T-helper 22 cell (primary cell): Measurements from ENCODE around the gene HTN1.
"Not testable (repeated sequence)": the region's sequence is repeated elsewhere in the genome, so short reads cannot be mapped to it uniquely, and the experiment has no call there.

ENCODE experiments used
- DNase-seq: peaks from one replicate; pipeline ENCODE4 v3.0.0-alpha.2; 2020; ENCODE audit warnings: low read depth

The HTN1 gene

GRCh38 chr4:70050138-70050537 lies at the start of gene HTN1:
TSS of gene HTN1 (plus strand) at chr4:70050438. CDS start at chr4:70053077, 2,639 bp downstream.
- not testable (repeated sequence) for DNase-seq

GRCh38 chr4:70000711-70001110 lies 49.5 kb upstream of the HTN1 start:
- no peak for DNase-seq

GRCh38 chr4:70002507-70002906 lies 47.7 kb upstream of the HTN1 start:
- no peak for DNase-seq

GRCh38 chr4:70008771-70009170 lies 41.5 kb upstream of the HTN1 start:
- no peak for DNase-seq

GRCh38 chr4:70019006-70019405 lies 31.2 kb upstream of the HTN1 start:
- DNase-seq, result not testable (repeated sequence)

GRCh38 chr4:70023218-70023617 lies 27.0 kb upstream of the HTN1 start:
- DNase-seq, result no peak

GRCh38 chr4:70027011-70027410 lies 23.2 kb upstream of the HTN1 start:
- no peak for DNase-seq

- DNase-seq, result not testable (repeated sequence)
These were observed 22.1 kb upstream of the HTN1 start, which contains the start of gene HTN3 for GRCh38 chr4:70028159-70028558. TSS of gene HTN3 (plus strand) at chr4:70028459. CDS start at chr4:70030741, 2,282 bp downstream.

GRCh38 chr4:70037559-70037958 lies 12.7 kb upstream of the HTN1 start:
- DNase-seq, result not testable (repeated sequence)

- DNase-seq, result not testable (repeated sequence)
These were observed 10.3 kb upstream of the HTN1 start for GRCh38 chr4:70039928-70040327.

GRCh38 chr4:70041652-70042286 lies 8.5 kb upstream of the HTN1 start:
- no peak for DNase-seq

- DNase-seq, result not testable (repeated sequence)
These were observed 6.3 kb downstream of the HTN1 start for GRCh38 chr4:70056534-70056933.

GRCh38 chr4:70057651-70058050 lies 7.4 kb downstream of the HTN1 start:
- DNase-seq, result no peak

- DNase-seq, result no peak
These were observed 8.9 kb downstream of the HTN1 start for GRCh38 chr4:70059149-70059548.

GRCh38 chr4:70062000-70062399 lies 11.8 kb downstream of the HTN1 start:
- DNase-seq, result no peak

- DNase-seq, result no peak
These were observed 30.0 kb downstream of the HTN1 start for GRCh38 chr4:70080205-70080604.

- no peak for DNase-seq
These were observed 49.0 kb downstream of the HTN1 start for GRCh38 chr4:70099206-70099605.
